ENCODE data around the gene MGAT5B. TPM values are rescaled to one million over a fixed set of nuclear protein-coding genes. Genes with fewer than 3 reads are reported as not detected.

The MGAT5B gene
- total and polyA plus RNA-seq, 2 donors from 2014 or later: 0.56 to 2.3 TPM

GRCh38 chr17:76872221-76872873 is 4.1 kb downstream of the MGAT5B start:
- H3K9ac ChIP-seq (ENCODE audit: low read length in 3 of 3): no peak overlapping the region
- H3K27ac ChIP-seq (ENCODE audit: low read depth in 2 of 2, low read length in 2 of 2): no peak overlapping the region
- FAIRE-seq (no peak), DNase-seq (no peak)
- no peaks in the 10 kb centered on the region for H3K36me3 ChIP-seq (ENCODE audit: control insufficient read depth in 2 of 3, insufficient read depth in 3 of 3, low read length in 3 of 3)
- intact Hi-C loops (cut with DNase I): no loop called here
- H3K4me3 ChIP-seq (ENCODE audit: low read length in 3 of 3): no peak overlapping the region
- TF ChIP-seq CTCF (IDR thresholded peaks at IDR 0.05; ENCODE audit: borderline replicate concordance, extremely low read depth, insufficient read depth): no peak
- peaks cover 0 to 4% (median 0%) of the 10 kb centered on the region in 3 donors for H3K4me1 ChIP-seq (ENCODE audit: control insufficient read depth in 2 of 3, insufficient read depth in 2 of 3, low read depth in 1 of 3, low read length in 3 of 3)
- peaks cover 2% of the 10 kb centered on the region for H3K27me3 ChIP-seq (ENCODE audit: control insufficient read depth, insufficient read depth, low read length)
- H3K9me3 ChIP-seq (ENCODE audit: control insufficient read depth in 2 of 3, insufficient read depth in 1 of 3, low read length in 3 of 3): no peaks in the 10 kb centered on the region

- Histone ChIP-seq H3K4me3 (ENCODE audit: low read length in 3 of 3) (no peak overlapping the region), H3K4me1 (ENCODE audit: control insufficient read depth in 2 of 3, insufficient read depth in 2 of 3, low read depth in 1 of 3, low read length in 3 of 3) (peaks cover 0 to 4% (median 0%) of the 10 kb centered on the region in 3 donors), H3K27me3 (ENCODE audit: control insufficient read depth, insufficient read depth, low read length) (peaks cover 2% of the 10 kb centered on the region), H3K9ac (ENCODE audit: low read length in 3 of 3) (no peak overlapping the region), H3K27ac (ENCODE audit: low read depth in 2 of 2, low read length in 2 of 2) (no peak overlapping the region), H3K36me3 (ENCODE audit: control insufficient read depth in 2 of 3, insufficient read depth in 3 of 3, low read length in 3 of 3) (no peaks in the 10 kb centered on the region), H3K9me3 (ENCODE audit: control insufficient read depth in 2 of 3, insufficient read depth in 1 of 3, low read length in 3 of 3) (no peaks in the 10 kb centered on the region)
- DNase-seq (no peak), FAIRE-seq (no peak)
- intact Hi-C loops (cut with DNase I): no loop called here
- no peak for TF ChIP-seq CTCF (IDR thresholded peaks at IDR 0.05; ENCODE audit: borderline replicate concordance, extremely low read depth, insufficient read depth)
These were observed 4.6 kb downstream of the MGAT5B start for GRCh38 chr17:76872874-76873221.

GRCh38 chr17:76873856-76874255 is 5.7 kb downstream of the MGAT5B start:
- DNase-seq: no peak

More at GRCh38 chr17:76873856-76874255, 5.7 kb downstream of the MGAT5B start:
- Histone ChIP-seq H3K4me3 (ENCODE audit: low read length in 3 of 3) (no peak overlapping the region), H3K36me3 (ENCODE audit: control insufficient read depth in 2 of 3, insufficient read depth in 3 of 3, low read length in 3 of 3) (no peaks in the 10 kb centered on the region), H3K4me1 (ENCODE audit: control insufficient read depth in 2 of 3, insufficient read depth in 2 of 3, low read depth in 1 of 3, low read length in 3 of 3) (peaks cover 0 to 2% (median 0%) of the 10 kb centered on the region in 3 donors), H3K9me3 (ENCODE audit: control insufficient read depth in 2 of 3, insufficient read depth in 1 of 3, low read length in 3 of 3) (no peaks in the 10 kb centered on the region), H3K27me3 (ENCODE audit: control insufficient read depth, insufficient read depth, low read length) (peaks cover 2% of the 10 kb centered on the region), H3K27ac (ENCODE audit: low read depth in 2 of 2, low read length in 2 of 2) (no peak overlapping the region), H3K9ac (ENCODE audit: low read length in 3 of 3) (no peak overlapping the region)
- FAIRE-seq: no peak
- intact Hi-C loops (cut with DNase I): no loop called here
- no peak for TF ChIP-seq CTCF (IDR thresholded peaks at IDR 0.05; ENCODE audit: borderline replicate concordance, extremely low read depth, insufficient read depth)
